HEK293 (cell line): ENCODE measurements around the gene MMP14.
A peak's percentile ranks its signal among the peaks of the same experiment; 100 is the strongest.

Source experiments
- CTCF ChIA-PET: fragments of 350-600 bp; formaldehyde crosslinking; extraction: SDS; loops from one replicate; lab custom pipeline; 2021; ENCODE audit warnings: antibody characterized with exemption; lab: Yijun Ruan, JAX
- POLR2A ChIA-PET: fragments of 300-600 bp; formaldehyde crosslinking; extraction: SDS; loops from one replicate; lab custom pipeline; 2020; ENCODE audit warnings: antibody characterized with exemption, inconsistent platforms; lab: Yijun Ruan, JAX
- H3K27ac ChIP-seq: fragments of 200-500 bp; sonication (Bioruptor generic); 2 replicates; pipeline ENCODE4 v1.5.1; 2014; ENCODE audit warnings: low read depth, low read length, control low read depth, inconsistent platforms; ENCODE audit errors: extremely low read depth
- H3K36me3 ChIP-seq, 2 experiments: fragments of 200-500 bp in 1 of 2; sonication (Bioruptor generic) in 1 of 2; 1 replicate in 1 of 2; 2 replicates in 1 of 2; pipeline ENCODE4 v1.5.1; 2014 to 2017; ENCODE audit warnings: inconsistent platforms in 2 of 2, low read length in 2 of 2; ENCODE audit not compliant: control insufficient read depth in 2 of 2, insufficient read depth in 1 of 2
- H3K4me1 ChIP-seq: fragments of 200-500 bp; sonication (Bioruptor generic); 2 replicates; pipeline ENCODE4 v1.5.1; 2014; ENCODE audit warnings: mild to moderate bottlenecking, low read length, inconsistent platforms; ENCODE audit not compliant: control insufficient read depth, insufficient read depth
- H3K4me3 ChIP-seq: 2 replicates; pipeline ENCODE4 v1.5.1; 2011; ENCODE audit warnings: low read depth, mild to moderate bottlenecking, control low read depth, low read length, moderate library complexity
- H3K9me3 ChIP-seq: fragments of 200-500 bp; sonication (Bioruptor generic); 2 replicates; pipeline ENCODE4 v1.5.1; 2014; ENCODE audit warnings: low read depth, low read length, inconsistent platforms; ENCODE audit not compliant: control insufficient read depth, insufficient read depth
- ATF2 ChIP-seq: fragments of 450-650 bp; formaldehyde crosslinking; IDR thresholded peaks from 2 replicates; pipeline ENCODE4 v1.5.1; 2016; ENCODE audit warnings: missing biosample characterization, missing genetic modification characterization, low read depth
- FEZF1 ChIP-seq: fragments of 450-650 bp; formaldehyde crosslinking; IDR thresholded peaks from 2 replicates; pipeline ENCODE4 v1.5.1; 2016; ENCODE audit warnings: missing biosample characterization, missing genetic modification characterization
- GLI2 ChIP-seq: fragments of 450-650 bp; formaldehyde crosslinking; IDR thresholded peaks from 2 replicates; pipeline ENCODE4; 2017; ENCODE audit warnings: missing biosample characterization, missing genetic modification characterization, low read depth, borderline replicate concordance
- INSM2 ChIP-seq: fragments of 450-650 bp; formaldehyde crosslinking; IDR thresholded peaks from 2 replicates; pipeline ENCODE4 v1.5.1; 2016; ENCODE audit warnings: missing biosample characterization, missing genetic modification characterization
- KLF7 ChIP-seq: fragments of 450-650 bp; formaldehyde crosslinking; IDR thresholded peaks from 2 replicates; pipeline ENCODE4 v1.5.1; 2016; ENCODE audit warnings: missing biosample characterization, missing genetic modification characterization, borderline replicate concordance
- MEIS1 ChIP-seq: sonication (generic); formaldehyde crosslinking; IDR thresholded peaks from 2 replicates; pipeline ENCODE4 v1.8.1; 2022; ENCODE audit warnings: missing genetic modification reagents, mild to moderate bottlenecking, borderline replicate concordance
- SCRT1 ChIP-seq: fragments of 450-650 bp; formaldehyde crosslinking; IDR thresholded peaks from 2 replicates; pipeline ENCODE4 v1.5.1; 2016; ENCODE audit warnings: missing biosample characterization, missing genetic modification characterization, borderline replicate concordance
- SCRT2 ChIP-seq: fragments of 450-650 bp; formaldehyde crosslinking; IDR thresholded peaks from 2 replicates; pipeline ENCODE4 v1.5.1; 2016; ENCODE audit warnings: missing biosample characterization, missing genetic modification characterization
- SP3 ChIP-seq: fragments of 450-650 bp; formaldehyde crosslinking; IDR thresholded peaks from 2 replicates; pipeline ENCODE4 v1.5.1; 2016; ENCODE audit warnings: missing biosample characterization, missing genetic modification characterization
- TSHZ1 ChIP-seq: fragments of 450-650 bp; formaldehyde crosslinking; IDR thresholded peaks from 2 replicates; pipeline ENCODE4 v1.5.1; 2016; ENCODE audit warnings: missing biosample characterization, missing genetic modification characterization, borderline replicate concordance
- ZBTB17 ChIP-seq: fragments of 450-650 bp; formaldehyde crosslinking; IDR thresholded peaks from 2 replicates; pipeline ENCODE4 v1.5.1; 2016; ENCODE audit warnings: missing biosample characterization, missing genetic modification characterization
- ZBTB8A ChIP-seq: fragments of 450-650 bp; formaldehyde crosslinking; IDR thresholded peaks from 2 replicates; pipeline ENCODE4 v1.5.1; 2016; ENCODE audit warnings: missing biosample characterization, missing genetic modification characterization
- ZNF155 ChIP-seq: fragments of 450-650 bp; formaldehyde crosslinking; IDR thresholded peaks from 2 replicates; pipeline ENCODE4 v1.5.1; 2016; ENCODE audit warnings: missing biosample characterization, missing genetic modification characterization
- ZNF184 ChIP-seq: fragments of 450-650 bp; IDR thresholded peaks from 2 replicates; pipeline ENCODE4 v1.5.1; 2018; ENCODE audit warnings: missing biosample characterization, mild to moderate bottlenecking, missing genetic modification characterization
- ZNF19 ChIP-seq: fragments of 450-650 bp; formaldehyde crosslinking; IDR thresholded peaks from 2 replicates; pipeline ENCODE4; 2016; ENCODE audit warnings: missing biosample characterization, missing genetic modification characterization, low read depth
- ZNF2 ChIP-seq: fragments of 450-650 bp; formaldehyde crosslinking; IDR thresholded peaks from 2 replicates; pipeline ENCODE4 v1.5.1; 2016; ENCODE audit warnings: missing biosample characterization, missing genetic modification characterization
- ZNF366 ChIP-seq: fragments of 450-650 bp; formaldehyde crosslinking; conservative IDR thresholded peaks from 2 replicates; pipeline ENCODE4 v1.5.1; 2016; ENCODE audit warnings: missing biosample characterization, missing genetic modification characterization
- ZNF394 ChIP-seq: fragments of 450-650 bp; formaldehyde crosslinking; IDR thresholded peaks from 2 replicates; pipeline ENCODE4 v1.5.1; 2016; ENCODE audit warnings: missing biosample characterization, missing genetic modification characterization, mild to moderate bottlenecking, moderate library complexity, borderline replicate concordance
- ZNF555 ChIP-seq: fragments of 450-650 bp; formaldehyde crosslinking; conservative IDR thresholded peaks from 2 replicates; pipeline ENCODE4 v1.5.1; 2017; ENCODE audit warnings: missing biosample characterization, mild to moderate bottlenecking, missing genetic modification characterization, inconsistent platforms
- ZNF585B ChIP-seq: fragments of 450-650 bp; formaldehyde crosslinking; IDR thresholded peaks from 2 replicates; pipeline ENCODE4 v1.5.1; 2016; ENCODE audit warnings: missing biosample characterization, missing genetic modification characterization
- ZNF624 ChIP-seq: fragments of 450-650 bp; formaldehyde crosslinking; IDR thresholded peaks from 2 replicates; pipeline ENCODE4 v1.5.1; 2017; ENCODE audit warnings: missing biosample characterization, missing genetic modification characterization
- ZNF629 ChIP-seq: fragments of 450-650 bp; formaldehyde crosslinking; IDR thresholded peaks from 2 replicates; pipeline ENCODE4 v1.5.1; 2017; ENCODE audit warnings: missing biosample characterization, missing genetic modification characterization
- ZNF664 ChIP-seq: fragments of 450-650 bp; formaldehyde crosslinking; IDR thresholded peaks from 2 replicates; pipeline ENCODE4 v1.5.1; 2016; ENCODE audit warnings: missing biosample characterization, missing genetic modification characterization
- ZNF692 ChIP-seq: fragments of 450-650 bp; formaldehyde crosslinking; IDR thresholded peaks from 2 replicates; pipeline ENCODE4 v1.5.1; 2016; ENCODE audit warnings: missing biosample characterization, missing genetic modification characterization
- ZNF785 ChIP-seq: fragments of 450-650 bp; formaldehyde crosslinking; IDR thresholded peaks from 2 replicates; pipeline ENCODE4 v1.5.1; 2016; ENCODE audit warnings: missing biosample characterization, missing genetic modification characterization
- ZNF791 ChIP-seq: fragments of 450-650 bp; formaldehyde crosslinking; IDR thresholded peaks from 2 replicates; pipeline ENCODE4 v1.5.1; 2016; ENCODE audit warnings: missing biosample characterization, missing genetic modification characterization
- ZNF830 ChIP-seq: fragments of 450-650 bp; IDR thresholded peaks from 2 replicates; pipeline ENCODE4 v1.5.0; 2018; ENCODE audit warnings: missing biosample characterization, missing genetic modification characterization, low read depth, mild to moderate bottlenecking, moderate library complexity

The MMP14 gene

GRCh38 chr14:22786685-22787084, 49.7 kb upstream of the MMP14 start:
- Histone ChIP-seq H3K9me3 (no peaks in the 10 kb centered on the region), H3K27ac (no peak overlapping the region), H3K36me3 (no peaks in the 10 kb centered on the region), H3K4me1 (no peaks in the 10 kb centered on the region), H3K4me3 (no peak overlapping the region)
- no peak for TF ChIP-seq ZNF585B
- no peak for TF ChIP-seq SP3 (tag by site-specific recombination)
- TF ChIP-seq ZNF155: no peak
- TF ChIP-seq ZNF830 (tag by site-specific recombination): no peak
- no peak for TF ChIP-seq ZNF791 (tag by site-specific recombination)
- no peak for TF ChIP-seq KLF7 (tag by site-specific recombination)
- no peak for TF ChIP-seq ZNF785 (tag by site-specific recombination)
- no peak for TF ChIP-seq SCRT1 (tag by site-specific recombination)
- TF ChIP-seq ZNF2 (tag by site-specific recombination): no peak
- no peak for TF ChIP-seq MEIS1 (CRISPR knock-in tag)
- TF ChIP-seq ZNF624 (tag by site-specific recombination): no peak
- TF ChIP-seq ZNF19 (tag by site-specific recombination): no peak
- ChIA-PET POLR2A (no interaction called here), CTCF (interaction anchor here (0.7 kb wide), 1 partner anchor 109 kb away, joined by 4 read pairs; no protein-coding TSS in a partner anchor)

- Histone ChIP-seq H3K36me3 (no peaks in the 10 kb centered on the region), H3K4me1 (no peaks in the 10 kb centered on the region), H3K4me3 (no peak overlapping the region), H3K27ac (no peak overlapping the region), H3K9me3 (no peaks in the 10 kb centered on the region)
- ChIA-PET CTCF (interaction anchor here (1.0 to 2.4 kb wide), 4 partner anchors 32 to 138 kb away, joined by 3 to 7 read pairs (median 6); no protein-coding TSS in a partner anchor), POLR2A (interaction anchor here (0.6 to 1.3 kb wide), 5 partner anchors 9 to 109 kb away, joined by 3 to 5 read pairs (median 5); partner anchors contain the start of gene OXA1L)
- TF ChIP-seq ZNF629 (tag by site-specific recombination): peak; percentile 99
- 0 out of 2 replicates have a peak, but pooled peaks have one; percentile 32 for TF ChIP-seq SP3 (tag by site-specific recombination)
- 0 out of 2 replicates have a peak, but pooled peaks have one; percentile 66 for TF ChIP-seq ZNF184 (tag by site-specific recombination)
- TF ChIP-seq ZNF692 (tag by site-specific recombination): peak; percentile 62; the same call in 1 of the 2 replicates
- TF ChIP-seq INSM2 (tag by site-specific recombination): 0 out of 2 replicates have a peak, but pooled peaks have one; percentile 29
- TF ChIP-seq ZNF555 (tag by site-specific recombination): no peak
- no peak for TF ChIP-seq ZNF664 (tag by site-specific recombination)
- no peak for TF ChIP-seq GLI2 (tag by site-specific recombination)
- no peak for TF ChIP-seq ZBTB8A (tag by site-specific recombination)
- peak; percentile 41; the same call in 1 of the 2 replicates for TF ChIP-seq FEZF1 (tag by site-specific recombination)
- peak; percentile 20; the same call in 1 of the 2 replicates for TF ChIP-seq ZNF394 (tag by site-specific recombination)
- TF ChIP-seq ZBTB17 (tag by site-specific recombination): peak; percentile 72
- TF ChIP-seq SCRT2 (tag by site-specific recombination): peak; percentile 92
- TF ChIP-seq ATF2 (tag by site-specific recombination): peak; percentile 94
- peak; percentile 75; the same call in 1 of the 2 replicates for TF ChIP-seq TSHZ1 (tag by site-specific recombination)
- TF ChIP-seq ZNF366 (tag by site-specific recombination): peak; percentile 79
- no peak for TF ChIP-seq KLF7 (tag by site-specific recombination)
Observed at GRCh38 chr14:22791301-22791700, 45.1 kb upstream of the MMP14 start.
